Stimulated activated CD8-positive, alpha-beta memory T cell treated with anti-CD3 and anti-CD28 coated beads, Interleukin-7, amount 100 ng/mL, for 4 hours (primary cell): ENCODE data around the gene CCDC78.

Experiments used
- DNase-seq, 2 donors: peaks; one replicate each; pipeline ENCODE4 v3.0.0-alpha.2; 2020; ENCODE audit warnings: low read depth in 2 of 2

The CCDC78 gene

GRCh38 chr16:739560-740458, 13.6 kb upstream of the CCDC78 start:
- no peak for DNase-seq

DNA sequence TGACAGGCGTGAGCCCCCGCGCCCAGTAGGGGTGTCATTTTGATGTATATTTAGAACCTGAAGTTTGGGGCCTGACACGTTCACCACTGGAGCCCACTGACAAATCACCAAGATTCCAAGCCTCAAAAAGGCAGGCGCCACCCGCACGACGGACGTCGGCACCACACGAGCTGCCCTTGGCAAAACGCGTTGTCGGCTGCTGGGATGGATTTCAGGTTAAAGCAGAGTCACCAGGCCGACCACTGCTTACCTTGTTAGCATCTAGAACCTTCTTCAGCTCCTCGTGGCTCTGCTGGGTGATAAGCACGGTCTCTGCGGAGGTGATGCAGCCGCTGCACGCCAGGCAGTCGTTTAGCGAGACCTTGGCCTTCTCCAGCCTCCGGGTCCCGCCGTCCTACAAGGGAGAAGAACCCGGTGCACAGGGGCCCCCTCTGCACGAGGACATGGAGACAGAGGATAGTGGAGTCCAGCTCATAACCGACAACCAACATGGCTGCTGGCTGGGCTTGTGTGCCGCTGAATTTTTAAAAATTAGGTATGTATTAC, 10.8 kb upstream of the CCDC78 start:
- no peak for DNase-seq

- no peak for DNase-seq
Observed at GRCh38 chr16:735982-736453, 9.8 kb upstream of the CCDC78 start.

GRCh38 chr16:734981-735881, 9.0 kb upstream of the CCDC78 start:
- DNase-seq: no peak

- no peak for DNase-seq
Observed at GRCh38 chr16:734208-734980, 8.2 kb upstream of the CCDC78 start.

DNA sequence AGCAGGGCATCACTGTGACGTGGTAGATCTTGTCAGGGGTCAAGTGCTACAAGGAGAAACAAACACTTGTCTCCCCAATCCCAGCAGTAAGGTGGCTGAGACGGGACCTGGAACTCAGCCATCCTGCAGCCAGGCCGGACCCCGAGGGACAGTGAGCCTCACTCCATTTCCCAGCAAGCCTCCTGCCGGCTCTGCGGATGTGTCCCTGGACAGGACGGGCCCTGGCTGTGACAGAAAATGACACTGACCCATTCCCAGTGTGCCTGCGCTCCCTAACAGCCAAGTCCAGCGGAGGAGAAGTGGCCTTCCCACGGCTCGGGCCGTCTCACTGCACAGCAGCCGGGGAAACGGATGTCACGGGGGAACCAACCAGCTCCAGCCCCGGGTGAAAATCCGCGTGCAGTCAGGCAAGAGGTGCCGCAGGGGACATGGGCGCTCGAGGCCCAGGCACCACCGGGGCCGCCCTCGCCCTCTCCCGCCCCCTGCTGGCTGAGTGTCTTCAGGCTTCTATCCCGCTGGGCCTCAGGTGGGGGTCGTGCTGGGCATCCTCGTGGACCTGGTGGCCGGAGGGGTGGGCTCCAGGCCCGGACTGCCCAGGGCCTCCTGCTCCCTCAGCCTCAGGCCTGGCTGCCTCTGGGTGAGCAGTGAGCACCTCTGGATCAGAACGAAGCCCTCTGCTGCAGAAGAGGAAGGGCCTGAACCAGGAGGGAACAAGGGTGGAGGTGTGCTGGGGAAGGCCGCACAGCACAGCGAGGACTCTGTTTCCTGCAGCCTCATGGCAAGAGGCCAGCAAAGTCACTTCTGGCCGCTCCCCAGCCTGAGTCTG, 7.4 kb upstream of the CCDC78 start:
- DNase-seq: no peak

GRCh38 chr16:732936-733335, 6.7 kb upstream of the CCDC78 start:
- DNase-seq: no peak

- no peak for DNase-seq
Observed at GRCh38 chr16:732332-732731, 6.1 kb upstream of the CCDC78 start.

- no peak for DNase-seq
Observed at GRCh38 chr16:730666-731509, 4.6 kb upstream of the CCDC78 start.

DNA sequence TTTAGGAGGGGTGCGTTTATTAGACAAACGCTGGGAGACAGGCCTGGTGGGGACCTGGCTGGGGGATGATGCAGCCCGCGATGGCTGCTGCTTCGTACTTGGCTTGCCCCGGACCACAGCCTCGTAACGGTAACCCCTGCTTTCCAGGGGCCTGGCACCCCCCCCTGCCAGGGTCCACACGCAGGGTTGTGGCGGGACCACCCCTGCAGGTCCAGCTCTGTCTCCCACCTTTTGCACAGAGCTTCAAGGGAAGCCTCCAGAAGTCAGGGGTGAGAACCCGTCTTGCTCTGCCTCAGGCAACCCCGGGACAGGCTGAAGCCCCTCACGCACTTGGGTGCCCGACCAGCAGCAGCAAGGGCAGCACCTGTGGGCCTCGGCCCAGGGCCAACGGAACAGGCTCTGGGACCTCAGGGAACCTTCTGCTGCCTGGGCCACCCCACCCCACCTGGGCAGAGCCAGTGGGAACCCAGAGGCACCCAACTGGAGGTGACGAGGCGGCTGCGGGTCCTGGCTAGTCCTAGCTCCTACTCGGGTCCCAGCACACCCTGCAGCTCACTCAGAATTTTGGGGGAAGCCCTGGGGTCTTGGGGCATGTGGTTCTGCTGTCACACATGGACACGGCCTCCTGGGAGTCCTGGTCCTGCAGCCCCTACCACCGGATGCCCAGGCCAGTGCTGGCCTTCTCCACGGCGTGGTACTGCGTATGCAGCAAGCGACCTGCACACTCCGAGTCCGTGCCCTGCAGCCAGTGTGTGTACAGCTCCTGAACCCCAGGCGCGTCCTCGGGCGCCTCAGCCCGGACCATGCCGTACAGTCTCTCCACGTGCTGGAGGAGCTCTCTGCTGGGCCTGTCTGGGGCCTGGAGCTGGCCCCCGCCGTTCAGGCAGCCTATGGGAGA, 3.8 kb upstream of the CCDC78 start:
- DNase-seq: no peak

GRCh38 chr16:728890-729744, 2.9 kb upstream of the CCDC78 start:
- DNase-seq: no peak

GRCh38 chr16:728131-728889, 2.1 kb upstream of the CCDC78 start:
- peak; percentile 12 to 64 for DNase-seq

DNA sequence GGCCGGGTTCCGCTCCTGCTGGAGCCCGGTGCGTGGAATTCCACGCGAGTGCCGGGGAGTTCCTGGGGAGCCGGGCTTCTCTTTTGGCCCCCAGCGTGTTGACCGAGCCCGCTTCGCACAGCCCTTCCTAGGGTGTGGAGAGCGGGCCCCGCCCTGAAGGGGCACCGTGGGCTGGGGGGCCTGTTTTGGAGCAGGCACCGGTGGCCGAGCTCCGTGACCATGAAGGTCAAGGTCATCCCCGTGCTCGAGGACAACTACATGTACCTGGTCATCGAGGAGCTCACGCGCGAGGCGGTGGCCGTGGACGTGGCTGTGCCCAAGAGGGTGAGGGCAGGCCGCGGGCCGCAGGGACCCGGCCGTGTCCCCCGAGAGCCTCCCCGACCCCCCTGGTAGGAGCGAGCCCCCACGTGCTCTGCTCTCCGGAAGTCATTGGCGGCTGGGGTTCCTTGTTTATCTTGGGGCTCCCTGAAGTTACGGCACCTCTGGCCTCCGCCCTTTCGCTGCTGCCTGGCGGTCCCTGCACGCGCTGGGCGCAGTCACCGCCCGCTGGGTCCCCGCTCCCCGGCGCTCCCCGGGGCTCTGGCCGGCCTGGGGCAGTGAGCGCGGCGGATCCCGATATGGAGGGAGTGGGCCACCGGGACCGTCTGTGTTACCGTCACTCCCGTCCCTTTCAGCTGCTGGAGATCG, 1.2 kb upstream of the CCDC78 start:
- DNase-seq: no peak

DNA sequence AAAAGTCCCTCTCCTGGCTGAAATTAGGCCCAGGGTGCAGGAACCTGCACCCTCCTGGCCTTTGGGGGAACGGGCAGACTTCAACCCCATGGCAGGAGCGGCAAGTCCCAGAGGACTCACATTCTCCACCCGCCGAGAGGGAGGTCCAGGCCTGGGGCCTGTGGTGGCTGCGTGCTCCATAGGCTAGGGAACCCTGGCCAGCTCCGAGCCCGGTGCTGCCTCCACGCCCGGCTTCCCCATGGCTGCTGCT, 130 bp downstream of the CCDC78 start:
- no peak for DNase-seq

DNA sequence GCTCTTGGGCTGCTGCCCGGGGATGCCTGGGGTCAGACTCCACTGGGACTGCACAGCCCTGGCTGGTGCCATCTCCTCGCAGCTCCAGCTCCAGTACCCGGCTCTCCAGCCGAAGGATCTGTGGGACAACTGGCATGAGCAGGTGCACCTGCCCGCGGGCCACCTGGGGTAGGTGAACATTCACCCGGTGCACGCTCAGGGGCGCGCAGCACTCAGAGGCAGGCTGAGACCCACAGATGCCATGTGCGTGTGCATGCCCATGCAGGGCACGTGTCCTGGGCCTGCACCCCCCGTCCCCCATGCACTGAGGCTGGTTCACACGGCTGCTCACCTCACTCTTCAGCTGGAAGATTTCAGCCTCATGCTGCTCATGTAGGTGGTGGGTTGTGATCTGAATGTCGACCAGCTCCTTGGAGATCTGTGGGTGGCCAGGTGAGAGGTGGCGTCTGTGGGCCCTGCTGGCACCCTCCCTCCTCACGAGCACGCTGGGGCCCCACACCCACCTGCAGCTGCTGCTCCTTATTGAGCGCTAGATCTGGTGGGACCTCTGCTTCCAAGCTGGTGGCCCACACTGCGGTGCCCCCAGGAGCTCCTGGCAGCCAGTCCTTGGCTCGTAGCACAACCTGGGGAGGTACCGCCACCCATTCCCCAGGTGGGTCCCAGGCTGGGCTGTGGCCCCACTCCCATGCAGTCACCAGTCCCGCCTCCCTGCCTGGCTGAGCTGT, 618 bp downstream of the CCDC78 start:
- DNase-seq: no peak

DNA sequence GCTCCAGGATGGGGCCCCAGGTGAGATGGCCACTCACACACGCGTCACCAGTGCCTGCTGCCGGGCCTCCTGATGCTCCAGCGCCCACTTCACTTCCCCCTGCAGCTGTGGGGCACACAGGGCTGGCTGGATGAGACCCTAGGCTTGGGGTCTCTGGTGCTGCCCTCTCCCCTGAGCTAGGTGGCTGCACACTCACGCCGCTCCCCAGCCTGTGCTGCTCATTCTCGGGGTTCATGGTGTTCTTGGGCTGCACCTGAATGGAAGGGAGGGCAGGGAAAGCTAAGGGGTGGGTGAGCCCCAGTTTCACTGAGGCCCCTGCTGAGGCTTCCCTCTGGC, 1.2 kb downstream of the CCDC78 start:
- no peak for DNase-seq
